CD4-positive, alpha-beta memory T cell (primary cell): ENCODE data around the gene MOG. TPM values are rescaled to one million over a fixed set of nuclear protein-coding genes. Genes with fewer than 3 reads are reported as not detected.

ENCODE experiments used
- polyA plus RNA-seq, 2 donors: library from polyadenylated mRNA; unstranded; fragments of 300-500 nt; fragmentation: Illumina TruSeq; gene quantifications; one replicate each; pipeline ENCODE4 v1.2.3, GENCODE V29; 2021
- total RNA-seq, 2 experiments: library from RNA; stranded (reverse); gene quantifications; one replicate each; pipeline ENCODE4 v1.2.3, GENCODE V29; 2021

The MOG gene
- total and polyA plus RNA-seq, 4 experiments from 2014 or later: not detected

Other genes starting within 250 kb of the MOG start
- gene OR12D1, start 242.2 kb upstream of the MOG start, total RNA-seq: not detected
- gene OR12D1, start 242.2 kb upstream of the MOG start, polyA plus RNA-seq: not detected
- gene OR10C1, start 217.8 kb upstream of the MOG start, total RNA-seq: not detected
- gene OR10C1, start 217.8 kb upstream of the MOG start, polyA plus RNA-seq: not detected
- not detected for gene OR11A1, start 200.0 kb upstream of the MOG start, total RNA-seq
- gene OR11A1, start 200.0 kb upstream of the MOG start, polyA plus RNA-seq: not detected
- not detected for gene OR2H1, start 199.9 kb upstream of the MOG start, total RNA-seq
- not detected for gene OR2H1, start 199.9 kb upstream of the MOG start, polyA plus RNA-seq
- gene MAS1L, start 169.1 kb upstream of the MOG start, total RNA-seq: not detected
- not detected for gene MAS1L, start 169.1 kb upstream of the MOG start, polyA plus RNA-seq
- gene UBD, start 97.4 kb upstream of the MOG start, total RNA-seq: not detected
- gene UBD, start 97.4 kb upstream of the MOG start, polyA plus RNA-seq: not detected
- not detected for gene OR2H2, start 72.0 kb upstream of the MOG start, total RNA-seq
- not detected for gene OR2H2, start 72.0 kb upstream of the MOG start, polyA plus RNA-seq
- 10 to 100 TPM; 58.1 to 58.9 TPM for gene GABBR1, start 23.9 kb upstream of the MOG start, total RNA-seq
- 1 to 10 TPM; 1.8 to 2.4 TPM for gene GABBR1, start 23.9 kb upstream of the MOG start, polyA plus RNA-seq
- gene ZFP57, start 24.1 kb downstream of the MOG start, total RNA-seq: not detected
- 1 to 10 TPM; 2.4 to 3.0 TPM for gene ZFP57, start 24.1 kb downstream of the MOG start, polyA plus RNA-seq
- 100 to 1,000 TPM; 573 to 585 TPM for gene HLA-F, start 66.3 kb downstream of the MOG start, total RNA-seq
- gene HLA-F, start 66.3 kb downstream of the MOG start, polyA plus RNA-seq: 100 to 1,000 TPM; 379 to 418 TPM
- under 1 TPM; 0.28 to 0.52 TPM for gene HLA-G, start 170.7 kb downstream of the MOG start, total RNA-seq
- gene HLA-G, start 170.7 kb downstream of the MOG start, polyA plus RNA-seq: 1 to 10 TPM; 2.1 to 4.9 TPM